8988T (cell line): ENCODE results near the gene APLP2.
"Not testable (repeated sequence)": the region's sequence is repeated elsewhere in the genome, so short reads cannot be mapped to it uniquely, and the experiment has no call there.

ENCODE experiments used
- DNase-seq: peaks from one replicate; pipeline ENCODE4 v3.0.0; 2011

The APLP2 gene

GRCh38 chr11:130150790-130151189, 81.1 kb downstream of the APLP2 start:
- no peak for DNase-seq

GRCh38 chr11:130151196-130151595, 81.5 kb downstream of the APLP2 start:
- no peak for DNase-seq

GRCh38 chr11:130156108-130157022, 86.7 kb downstream of the APLP2 start:
- DNase-seq: no peak

- DNase-seq: no peak
Observed at GRCh38 chr11:130157101-130157500, 87.4 kb downstream of the APLP2 start.

- no peak for DNase-seq
Observed at GRCh38 chr11:130157840-130158239, 88.1 kb downstream of the APLP2 start.

- DNase-seq: no peak
Observed at GRCh38 chr11:130159139-130159538, 89.4 kb downstream of the APLP2 start.

- no peak for DNase-seq
Observed at GRCh38 chr11:130159657-130160497, 90.2 kb downstream of the APLP2 start, which contains the start of gene ST14. TSS of gene ST14 (plus strand) at chr11:130159782. CDS start at chr11:130159980, 198 bp downstream.

- no peak for DNase-seq
Observed at GRCh38 chr11:130160498-130161155, 90.9 kb downstream of the APLP2 start.

GRCh38 chr11:130161441-130162145, 91.9 kb downstream of the APLP2 start:
- no peak for DNase-seq

GRCh38 chr11:130162733-130163132, 93.0 kb downstream of the APLP2 start:
- no peak for DNase-seq

GRCh38 chr11:130163346-130164220, 93.9 kb downstream of the APLP2 start:
- DNase-seq: no peak

GRCh38 chr11:130164221-130164570, 94.5 kb downstream of the APLP2 start:
- DNase-seq: no peak

GRCh38 chr11:130165601-130166456, 96.1 kb downstream of the APLP2 start:
- DNase-seq: no peak

- peak; percentile 87 for DNase-seq
Observed at GRCh38 chr11:130166457-130166784, 96.7 kb downstream of the APLP2 start.

- no peak for DNase-seq
Observed at GRCh38 chr11:130167146-130167545, 97.5 kb downstream of the APLP2 start.

GRCh38 chr11:130168105-130168504, 98.4 kb downstream of the APLP2 start:
- no peak for DNase-seq

GRCh38 chr11:130170345-130170744, 100.7 kb downstream of the APLP2 start:
- no peak for DNase-seq

GRCh38 chr11:130171534-130171933, 101.8 kb downstream of the APLP2 start:
- DNase-seq: no peak

- DNase-seq: not testable (repeated sequence)
Observed at GRCh38 chr11:130172001-130172400, 102.3 kb downstream of the APLP2 start.

GRCh38 chr11:130174642-130175041, 104.9 kb downstream of the APLP2 start:
- DNase-seq: no peak

GRCh38 chr11:130175898-130176297, 106.2 kb downstream of the APLP2 start:
- no peak for DNase-seq
